AG04450 (cell line): Measurements from ENCODE around the gene SORCS2. TPM values are rescaled to one million over a fixed set of nuclear protein-coding genes. Genes with fewer than 3 reads are reported as not detected.

Experiments
- CTCF ChIA-PET: fragments of 300-600, 350-600 bp; formaldehyde crosslinking; extraction: SDS; loops from one replicate; lab custom pipeline; 2022; ENCODE audit warnings: antibody characterized with exemption, inconsistent platforms; lab: Charles Lee
- POLR2A ChIA-PET: fragments of 350-600 bp; formaldehyde crosslinking; extraction: SDS; loops from one replicate; lab custom pipeline; 2021; ENCODE audit warnings: antibody characterized with exemption, inconsistent platforms; lab: Yijun Ruan, JAX
- DNase-seq: peaks from one replicate; pipeline ENCODE4 v3.0.0-alpha.2; 2011; ENCODE audit warnings: low read depth, low spot score
- H3K27ac ChIP-seq: one replicate; pipeline ENCODE4 v1.5.1; 2012; ENCODE audit warnings: low read depth, low read length, control low read depth
- H3K27me3 ChIP-seq: one replicate; pipeline ENCODE4 v1.6.0; 2012; ENCODE audit warnings: low read length; ENCODE audit not compliant: control insufficient read depth, insufficient read depth
- H3K4me3 ChIP-seq: 2 replicates; pipeline ENCODE4 v1.5.1; 2011; ENCODE audit warnings: mild to moderate bottlenecking, low read depth, low read length, control low read depth
- H3K9me3 ChIP-seq: 2 replicates; pipeline ENCODE4 v1.5.1; 2012; ENCODE audit warnings: low read length; ENCODE audit not compliant: control insufficient read depth, insufficient read depth
- CTCF ChIP-seq: IDR thresholded peaks from 2 replicates; pipeline ENCODE4 v1.5.1; 2011; ENCODE audit warnings: low read depth, low read length, control low read depth, inconsistent platforms
- polyA plus RNA-seq: library from polyadenylated mRNA; depleted of rRNA; stranded (reverse); fragments of >200 nt; gene quantifications from 2 replicates; pipeline ENCODE4 v1.2.3, GENCODE V29; 2011

Gene SORCS2
- polyA plus RNA-seq, 1 experiment, result 0.29 TPM

GRCh38 chr4:7715271-7716009, 523.1 kb downstream of the SORCS2 start:
- no peak for DNase-seq
- no peak overlapping the region for H3K27ac ChIP-seq
- TF ChIP-seq CTCF, result no peak
- peaks cover 12% of the 10 kb centered on the region for H3K27me3 ChIP-seq
- ChIA-PET POLR2A (no interaction called here), CTCF (no interaction called here)
- H3K9me3 ChIP-seq, result peaks cover 12% of the 10 kb centered on the region; the same call in 1 of the 2 replicates
- H3K4me3 ChIP-seq, result no peak overlapping the region

- Histone ChIP-seq H3K4me3 (no peak overlapping the region), H3K27me3 (peaks cover 12% of the 10 kb centered on the region), H3K9me3 (peaks cover 12% of the 10 kb centered on the region; the same call in 1 of the 2 replicates), H3K27ac (no peak overlapping the region)
- no peak for TF ChIP-seq CTCF
- CTCF ChIA-PET, result no interaction called here
- no peak for DNase-seq
- POLR2A ChIA-PET, result no interaction called here
These were observed 523.8 kb downstream of the SORCS2 start for GRCh38 chr4:7716010-7716721.

GRCh38 chr4:7717161-7717560, 524.8 kb downstream of the SORCS2 start:
- H3K27me3 ChIP-seq, result peaks cover 13% of the 10 kb centered on the region
- CTCF ChIA-PET, result no interaction called here
- peaks cover 12% of the 10 kb centered on the region; the same call in 1 of the 2 replicates for H3K9me3 ChIP-seq
- H3K27ac ChIP-seq, result no peak overlapping the region
- DNase-seq, result no peak
- POLR2A ChIA-PET, result no interaction called here
- H3K4me3 ChIP-seq, result no peak overlapping the region
- TF ChIP-seq CTCF, result no peak

- CTCF ChIA-PET, result no interaction called here
- no peak for DNase-seq
- no peak for TF ChIP-seq CTCF
- Histone ChIP-seq H3K27ac (no peak overlapping the region), H3K27me3 (peaks cover 14% of the 10 kb centered on the region), H3K4me3 (no peak overlapping the region), H3K9me3 (peaks cover 12% of the 10 kb centered on the region; the same call in 1 of the 2 replicates)
- POLR2A ChIA-PET, result no interaction called here
These were observed 525.7 kb downstream of the SORCS2 start for GRCh38 chr4:7717946-7718490.
